ENCODE results near the gene EFEMP1. TPM values are rescaled to one million over a fixed set of nuclear protein-coding genes. Genes with fewer than 3 reads are reported as not detected.
A peak's percentile ranks its signal among the peaks of the same experiment; 100 is the strongest.

The EFEMP1 gene
- total and polyA plus RNA-seq, 2 experiments from 2014 or later: 54.6 to 63.4 TPM

GRCh38 chr2:55856936-55857335 is 66.6 kb downstream of the EFEMP1 start:
- Histone ChIP-seq H3K9me3 (ENCODE audit: low read depth) (no peaks in the 10 kb centered on the region), H2AFZ (no peak overlapping the region), H4K20me1 (ENCODE audit: insufficient read depth, poor library complexity, severe bottlenecking) (no peaks in the 10 kb centered on the region), H3K36me3 (replicated peaks; ENCODE audit: insufficient read depth, low read depth) (no peaks in the 10 kb centered on the region), H3K27me3 (no peaks in the 10 kb centered on the region), H3K4me1 (ENCODE audit: insufficient read depth) (no peaks in the 10 kb centered on the region), H3K79me2 (no peaks in the 10 kb centered on the region), H3K4me2 (no peak overlapping the region), H3K4me3 (no peak overlapping the region), H3K9me2 (replicated peaks; ENCODE audit: insufficient read depth) (no peaks in the 10 kb centered on the region), H3K27ac (no peak overlapping the region)
- DNase-seq (ENCODE audit: low spot score): no peak
- no peak for TF ChIP-seq EZH2 (IDR thresholded peaks at IDR 0.05; ENCODE audit: borderline replicate concordance)
- no peak for TF ChIP-seq EZH2phosphoT487 (IDR thresholded peaks at IDR 0.05; ENCODE audit: low read depth, severe bottlenecking, unreplicated experiment)
- TF ChIP-seq CTCF (IDR thresholded peaks at IDR 0.05; ENCODE audit: poor library complexity): no peak
- 75% methylated on average over 3 of the region's 3 CpGs for WGBS (ENCODE audit: low lambda C conversion rate, missing lambda C conversion rate)

GRCh38 chr2:55848096-55848495 is 75.5 kb downstream of the EFEMP1 start:
- H3K4me1 ChIP-seq (ENCODE audit: insufficient read depth): peaks cover 9% of the 10 kb centered on the region
- no peak for DNase-seq (ENCODE audit: low spot score)
- no peak overlapping the region for H3K4me3 ChIP-seq
- whole genome bisulfite sequencing (ENCODE audit: low lambda C conversion rate, missing lambda C conversion rate): 53% methylated on average over 1 of the region's 1 CpG
- H3K79me2 ChIP-seq: no peaks in the 10 kb centered on the region
- no peaks in the 10 kb centered on the region for H3K9me3 ChIP-seq (ENCODE audit: low read depth)
- H3K27ac ChIP-seq: peak overlapping the region; percentile 47
- no peak overlapping the region for H2AFZ ChIP-seq
- H4K20me1 ChIP-seq (ENCODE audit: insufficient read depth, poor library complexity, severe bottlenecking): no peaks in the 10 kb centered on the region
- H3K27me3 ChIP-seq: no peaks in the 10 kb centered on the region
- H3K4me2 ChIP-seq: no peak overlapping the region
- TF ChIP-seq EZH2 (IDR thresholded peaks at IDR 0.05; ENCODE audit: borderline replicate concordance) (no peak), EZH2phosphoT487 (IDR thresholded peaks at IDR 0.05; ENCODE audit: low read depth, severe bottlenecking, unreplicated experiment) (no peak), CTCF (IDR thresholded peaks at IDR 0.05; ENCODE audit: poor library complexity) (no peak)
- no peaks in the 10 kb centered on the region for H3K9me2 ChIP-seq (replicated peaks; ENCODE audit: insufficient read depth)
- H3K36me3 ChIP-seq (replicated peaks; ENCODE audit: insufficient read depth, low read depth): no peaks in the 10 kb centered on the region

- no peaks in the 10 kb centered on the region for H3K9me2 ChIP-seq (replicated peaks; ENCODE audit: insufficient read depth)
- no peak overlapping the region for H3K4me2 ChIP-seq
- no peaks in the 10 kb centered on the region for H4K20me1 ChIP-seq (ENCODE audit: insufficient read depth, poor library complexity, severe bottlenecking)
- H3K79me2 ChIP-seq: no peaks in the 10 kb centered on the region
- 90% methylated on average over 1 of the region's 1 CpG for WGBS (ENCODE audit: low lambda C conversion rate, missing lambda C conversion rate)
- no peak overlapping the region for H2AFZ ChIP-seq
- no peaks in the 10 kb centered on the region for H3K27me3 ChIP-seq
- H3K9me3 ChIP-seq (ENCODE audit: low read depth): no peaks in the 10 kb centered on the region
- peaks cover 19% of the 10 kb centered on the region for H3K4me1 ChIP-seq (ENCODE audit: insufficient read depth)
- H3K36me3 ChIP-seq (replicated peaks; ENCODE audit: insufficient read depth, low read depth): no peaks in the 10 kb centered on the region
- H3K4me3 ChIP-seq: no peak overlapping the region
- TF ChIP-seq EZH2 (IDR thresholded peaks at IDR 0.05; ENCODE audit: borderline replicate concordance): no peak
- no peak for TF ChIP-seq EZH2phosphoT487 (IDR thresholded peaks at IDR 0.05; ENCODE audit: low read depth, severe bottlenecking, unreplicated experiment)
- no peak for TF ChIP-seq CTCF (IDR thresholded peaks at IDR 0.05; ENCODE audit: poor library complexity)
- DNase-seq (ENCODE audit: low spot score): no peak
- no peak overlapping the region for H3K27ac ChIP-seq
These were observed 77.2 kb downstream of the EFEMP1 start for GRCh38 chr2:55846426-55846825.

GRCh38 chr2:55844986-55845385 is 78.6 kb downstream of the EFEMP1 start:
- H3K36me3 ChIP-seq (replicated peaks; ENCODE audit: insufficient read depth, low read depth): no peaks in the 10 kb centered on the region
- no peaks in the 10 kb centered on the region for H3K79me2 ChIP-seq
- no peaks in the 10 kb centered on the region for H3K9me3 ChIP-seq (ENCODE audit: low read depth)
- H3K27me3 ChIP-seq: no peaks in the 10 kb centered on the region
- TF ChIP-seq EZH2phosphoT487 (IDR thresholded peaks at IDR 0.05; ENCODE audit: low read depth, severe bottlenecking, unreplicated experiment) (no peak), CTCF (IDR thresholded peaks at IDR 0.05; ENCODE audit: poor library complexity) (no peak), EZH2 (IDR thresholded peaks at IDR 0.05; ENCODE audit: borderline replicate concordance) (no peak)
- no peak overlapping the region for H3K4me2 ChIP-seq
- no peaks in the 10 kb centered on the region for H4K20me1 ChIP-seq (ENCODE audit: insufficient read depth, poor library complexity, severe bottlenecking)
- H3K27ac ChIP-seq: no peak overlapping the region
- no peak overlapping the region for H3K4me3 ChIP-seq
- H3K9me2 ChIP-seq (replicated peaks; ENCODE audit: insufficient read depth): no peaks in the 10 kb centered on the region
- peaks cover 26% of the 10 kb centered on the region for H3K4me1 ChIP-seq (ENCODE audit: insufficient read depth)
- WGBS (ENCODE audit: low lambda C conversion rate, missing lambda C conversion rate): 92% methylated on average over 2 of the region's 2 CpGs
- H2AFZ ChIP-seq: no peak overlapping the region
- no peak for DNase-seq (ENCODE audit: low spot score)

Data from hepatocyte (in vitro differentiated cells).